ENCODE results near the gene ATF6B. TPM values are rescaled to one million over a fixed set of nuclear protein-coding genes. Genes with fewer than 3 reads are reported as not detected.

The ATF6B gene
- total RNA-seq = 121 and 125 TPM in 2 replicates

DNA sequence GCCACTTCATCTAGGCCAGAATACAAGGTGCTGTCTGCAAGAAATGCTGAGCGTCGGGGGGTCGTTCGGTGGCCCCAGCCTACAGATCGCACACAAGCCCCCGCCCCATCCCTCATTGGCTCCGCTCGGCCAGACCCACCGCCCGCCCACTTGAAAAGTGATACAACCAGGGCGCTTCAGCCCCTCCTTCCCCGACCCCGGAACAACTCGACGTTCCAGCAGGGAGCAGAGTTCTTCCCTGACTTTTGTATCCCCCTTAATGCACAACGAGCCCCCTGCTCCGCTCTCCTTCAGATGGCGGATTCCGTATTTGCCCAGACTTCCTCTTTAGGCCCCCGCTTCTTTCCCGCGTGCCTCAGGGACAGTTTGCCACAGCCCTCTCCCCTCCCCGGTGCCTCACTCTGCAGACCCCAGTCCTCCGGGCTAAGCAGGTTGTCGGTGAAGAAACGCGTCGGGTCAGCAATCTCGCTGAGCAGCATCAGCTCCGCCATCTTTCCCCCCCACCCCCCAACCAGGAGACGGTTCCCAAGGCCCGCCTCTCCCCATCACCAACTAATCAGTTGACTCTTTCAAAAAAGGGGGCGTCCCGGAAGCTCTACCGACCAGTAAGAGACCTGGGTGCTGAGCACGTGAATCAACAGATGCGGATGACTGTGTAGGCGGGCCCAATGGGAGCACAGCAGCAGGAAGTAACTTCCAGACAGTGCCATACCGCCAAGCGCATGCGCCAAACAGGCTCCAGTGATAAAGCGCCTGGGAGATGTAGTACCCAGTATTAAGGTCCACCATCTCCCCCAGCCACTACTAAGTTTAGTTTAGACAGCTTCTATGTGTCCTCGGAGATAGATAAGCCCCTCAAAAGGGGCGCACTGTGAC, at the start of gene ATF6B:
Gene ATF6B, minus strand, starts transcription at position 530 of the 876 bp plus-strand sequence. Its CDS starts 39 bp downstream, at position 491.
- intact Hi-C loops (cut with micrococcal nuclease) = loop anchor here (1.0 to 10.0 kb wide), 4 partner anchors 62 to 391 kb away; partner anchors contain the start of genes CLIC1, DXO, NEU1 and PBX2

DNA sequence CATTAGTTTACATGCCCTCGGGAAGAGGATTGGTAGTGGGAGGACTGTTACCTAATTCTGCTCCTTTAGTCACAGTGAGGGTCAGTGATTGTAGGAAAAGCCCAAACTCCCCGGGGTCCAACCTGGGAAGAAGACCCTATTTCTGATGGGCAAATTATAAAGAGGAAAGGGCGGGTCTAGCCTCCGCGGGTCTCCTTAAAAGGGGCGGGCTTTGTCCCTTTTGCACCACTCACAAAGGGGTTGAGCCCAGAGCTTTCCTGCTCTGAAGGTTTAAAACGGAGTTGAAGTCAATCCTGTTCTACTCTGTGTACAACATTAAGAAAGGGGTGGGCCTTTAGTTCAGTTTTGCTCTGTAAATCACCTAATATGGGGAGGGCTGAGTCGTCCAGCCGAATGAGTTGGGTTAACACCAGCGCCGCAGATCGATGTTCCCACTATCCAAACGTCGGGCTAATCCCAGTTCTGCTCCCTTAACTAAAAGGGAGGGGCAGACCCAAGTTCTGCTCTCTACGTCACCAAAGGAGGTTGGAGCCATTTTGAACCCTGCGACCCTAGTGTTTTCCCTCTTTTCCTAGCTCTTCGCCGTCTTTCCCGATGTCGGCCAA, 49.2 kb upstream of the ATF6B start:
- intact Hi-C loops (cut with micrococcal nuclease) = loop anchor here (2.0 to 10.0 kb wide), 5 partner anchors 22 to 795 kb away; partner anchors contain the start of genes C6orf47, CLIC1, CSNK2B and GPANK1

DNA sequence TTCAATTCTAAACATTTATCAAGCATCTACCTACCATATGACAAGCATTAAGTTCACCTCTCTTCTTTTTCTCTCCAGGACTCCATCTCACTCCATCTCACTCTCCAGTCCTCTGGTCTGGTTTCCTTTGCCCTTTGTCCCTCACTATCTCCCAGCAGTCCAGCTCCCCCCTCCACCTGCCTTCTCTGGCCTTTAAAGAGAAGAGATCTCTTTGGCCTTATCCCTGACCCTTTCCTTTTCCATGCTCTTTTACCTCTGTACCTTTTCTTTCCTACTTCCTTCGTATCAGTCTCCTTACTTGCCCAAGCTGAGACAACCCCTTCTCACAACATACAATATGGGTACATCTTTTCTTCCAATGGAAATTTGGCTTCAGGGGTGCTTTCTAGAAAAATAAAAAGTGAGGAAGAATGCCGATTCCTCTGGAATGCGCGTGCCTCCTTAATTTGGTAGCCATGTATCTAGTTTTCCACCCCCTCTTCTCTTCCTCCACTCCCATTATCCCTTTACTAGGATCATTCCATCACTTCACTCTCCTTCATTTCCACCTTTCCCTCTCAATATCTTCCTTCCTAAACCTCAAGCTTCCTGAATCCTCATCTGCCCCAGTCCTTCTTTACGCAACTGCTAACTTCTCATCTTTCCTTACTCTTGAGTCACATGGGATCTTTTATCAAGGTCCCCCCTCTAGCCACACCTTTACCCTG, 48.6 kb upstream of the ATF6B start:
- intact Hi-C loops (cut with micrococcal nuclease) = loop anchor here (1.0 to 10.0 kb wide), 6 partner anchors 22 to 796 kb away; partner anchors contain the start of genes C6orf47, CLIC1, CSNK2B and FKBPL

DNA sequence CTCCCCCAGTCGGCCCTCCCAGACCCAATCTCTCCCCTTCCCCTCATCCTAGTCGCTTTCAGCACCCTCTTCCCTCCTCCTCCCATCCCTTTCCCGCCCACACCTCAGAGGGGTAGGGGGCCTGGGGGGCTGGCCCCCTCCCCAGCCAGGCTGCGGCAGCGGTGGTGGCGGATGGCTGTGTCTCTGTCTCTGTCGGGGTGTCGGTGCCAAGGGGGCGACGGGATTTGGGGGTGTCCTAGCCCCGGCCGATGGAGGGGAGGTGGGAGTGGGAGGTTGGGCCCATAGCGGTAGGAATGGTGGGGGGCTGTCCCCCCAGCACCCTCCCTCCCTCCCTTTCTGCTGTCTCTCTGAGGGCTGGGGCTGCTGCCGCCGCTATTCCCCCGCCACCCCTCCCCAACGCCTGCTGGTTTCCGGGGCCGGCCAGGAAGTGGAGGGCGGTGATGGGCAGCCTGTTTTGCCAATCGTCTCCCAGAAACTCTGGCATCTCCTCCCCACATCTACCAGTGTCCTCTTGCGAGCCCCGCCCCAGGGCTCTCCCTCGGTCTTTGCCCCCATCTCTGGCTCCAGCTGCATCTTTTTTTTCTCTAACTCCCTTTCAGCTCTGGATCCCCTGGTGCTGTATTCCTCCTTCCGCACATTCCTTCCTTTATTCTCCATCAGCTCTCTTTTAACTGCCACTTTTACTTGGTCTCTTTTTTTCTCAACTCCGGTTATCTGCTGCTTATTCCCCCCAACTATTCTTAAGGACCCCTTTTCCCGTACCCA, 47.8 kb upstream of the ATF6B start, which contains the start of gene AGPAT1:
Gene AGPAT1, minus strand, starts transcription at position 374 of the 765 bp plus-strand sequence. CDS start 4,588 bp downstream, outside the sequence.
- intact Hi-C loops (cut with micrococcal nuclease) = loop anchor here (1.0 to 10.0 kb wide), 6 partner anchors 21 to 796 kb away; partner anchors contain the start of genes C6orf47, CLIC1, CSNK2B and FKBPL

DNA sequence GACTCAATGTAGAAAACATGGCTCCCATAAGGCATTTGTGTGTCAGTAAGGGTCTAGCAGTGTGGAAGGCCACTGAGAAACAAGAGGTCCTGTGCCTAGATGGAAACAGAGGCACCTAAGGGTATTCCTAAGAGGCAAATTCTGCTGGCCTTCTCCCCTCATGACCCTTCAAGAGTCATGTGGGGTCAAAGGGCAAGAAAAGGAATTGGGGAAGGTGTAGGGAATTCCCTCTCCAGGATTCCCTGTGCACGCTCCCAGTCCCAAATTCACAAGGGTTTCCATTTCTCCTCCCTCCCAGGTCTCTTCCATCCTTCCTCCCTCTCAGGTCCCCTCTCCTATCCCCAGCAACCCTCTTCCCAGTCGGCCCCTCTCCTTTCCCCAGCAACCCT, 47.3 kb upstream of the ATF6B start:
- intact Hi-C loops (cut with micrococcal nuclease) = loop anchor here (5.0 to 10.0 kb wide), 4 partner anchors 441 to 797 kb away; partner anchors contain the start of genes C6orf47, CLIC1, CSNK2B and GPANK1

DNA sequence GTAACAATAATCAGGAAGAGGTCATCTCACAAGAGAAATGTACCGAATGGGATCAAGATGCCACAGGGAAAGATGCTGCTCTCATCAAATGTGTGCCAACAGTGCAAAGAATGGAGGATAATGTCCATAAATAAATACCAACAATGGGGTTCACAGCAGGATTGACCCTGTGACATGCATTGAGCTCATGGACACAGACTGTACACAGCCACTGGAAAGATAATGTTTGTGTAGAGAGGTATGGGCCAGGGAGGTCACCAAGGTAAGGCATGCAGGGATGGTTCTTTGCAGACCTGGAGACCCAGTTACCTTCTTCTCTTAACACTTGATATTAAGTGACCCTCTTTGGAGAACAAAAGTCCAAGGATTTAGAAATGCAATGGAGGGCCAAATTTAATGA, 46.4 kb upstream of the ATF6B start:
- intact Hi-C loops (cut with micrococcal nuclease) = loop anchor here (10.0 kb wide), 2 partner anchors 440 to 510 kb away; partner anchors contain the start of genes C6orf47, CLIC1, CSNK2B and GPANK1

DNA sequence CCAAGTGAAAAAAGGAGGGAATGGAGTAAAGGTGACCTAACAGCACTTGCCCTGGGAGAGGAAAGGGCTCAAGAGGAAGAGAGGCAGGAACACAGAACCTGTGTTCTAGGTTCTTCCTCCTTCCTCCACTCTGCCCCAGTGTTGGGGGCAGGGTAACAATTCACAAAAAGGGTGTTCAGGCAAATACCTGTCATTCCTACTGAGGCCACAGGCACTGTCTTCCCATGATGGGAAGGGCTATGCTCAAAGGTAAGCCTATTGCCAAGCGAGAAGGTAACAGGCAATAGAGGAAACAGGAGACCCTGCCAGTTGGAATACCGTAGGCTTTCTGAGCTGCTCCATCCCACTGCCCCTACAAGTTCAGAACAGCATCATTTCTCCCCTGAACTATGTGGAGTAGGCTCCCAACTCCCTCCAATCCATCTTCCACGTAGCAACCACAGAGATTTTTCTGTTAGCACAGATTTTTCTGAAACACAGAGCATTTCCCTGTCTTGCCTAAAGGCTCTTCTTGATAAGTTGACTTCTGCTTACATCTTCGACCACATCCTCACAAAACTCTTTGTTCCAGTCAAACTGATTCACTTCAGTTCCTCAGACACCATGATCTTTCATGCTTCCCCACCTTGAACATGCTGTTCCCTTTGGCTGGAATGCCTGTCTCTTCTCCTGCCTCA, 45.1 kb upstream of the ATF6B start:
- intact Hi-C loops (cut with micrococcal nuclease) = loop anchor here (10.0 kb wide), 2 partner anchors 438 to 508 kb away; partner anchors contain the start of genes C6orf47, CLIC1, CSNK2B and GPANK1

DNA sequence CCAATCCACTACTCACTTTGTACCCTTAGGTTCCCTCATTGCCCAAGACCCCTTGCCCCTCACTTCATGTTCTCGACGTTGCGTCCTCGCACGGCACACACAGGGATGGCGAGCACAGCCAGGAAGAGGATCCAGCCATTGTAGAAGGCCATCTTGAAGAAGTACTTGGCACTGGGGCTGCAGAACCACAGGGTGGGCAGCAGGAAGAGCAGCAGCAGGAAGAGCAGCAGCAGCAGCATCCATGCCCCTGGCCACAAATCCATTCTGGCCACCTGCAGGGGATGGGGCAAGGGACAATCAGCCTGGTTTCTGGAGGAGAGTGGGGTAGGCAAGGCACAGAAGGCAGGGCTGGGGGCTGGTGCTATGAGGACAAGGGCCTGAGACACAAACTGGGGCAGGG, 43.2 kb upstream of the ATF6B start:
- intact Hi-C loops (cut with micrococcal nuclease) = loop anchor here (10.0 kb wide), 2 partner anchors 436 to 506 kb away; partner anchors contain the start of genes C6orf47, CLIC1, CSNK2B and GPANK1

DNA sequence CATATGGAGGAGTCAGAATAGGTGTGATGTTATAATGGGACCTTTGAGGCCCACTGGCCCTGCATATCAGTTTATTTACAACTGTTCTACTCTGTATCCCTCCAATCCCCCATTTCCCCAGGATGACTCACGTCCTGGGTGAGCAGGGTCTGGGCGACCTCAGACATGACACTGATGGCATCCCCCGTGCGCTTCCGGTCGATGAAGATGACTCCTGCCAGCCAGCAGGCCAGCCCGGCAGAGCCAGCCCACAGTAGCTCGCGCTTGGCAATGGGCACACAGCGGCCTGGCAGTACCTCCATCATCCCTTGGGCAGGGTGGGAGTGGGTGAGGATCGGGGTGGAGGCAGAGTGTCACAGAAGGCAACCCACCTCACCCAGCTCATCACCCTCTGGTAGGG, 42.2 kb upstream of the ATF6B start:
- intact Hi-C loops (cut with micrococcal nuclease) = loop anchor here (10.0 kb wide), 2 partner anchors 435 to 505 kb away; partner anchors contain the start of genes C6orf47, CLIC1, CSNK2B and GPANK1

DNA sequence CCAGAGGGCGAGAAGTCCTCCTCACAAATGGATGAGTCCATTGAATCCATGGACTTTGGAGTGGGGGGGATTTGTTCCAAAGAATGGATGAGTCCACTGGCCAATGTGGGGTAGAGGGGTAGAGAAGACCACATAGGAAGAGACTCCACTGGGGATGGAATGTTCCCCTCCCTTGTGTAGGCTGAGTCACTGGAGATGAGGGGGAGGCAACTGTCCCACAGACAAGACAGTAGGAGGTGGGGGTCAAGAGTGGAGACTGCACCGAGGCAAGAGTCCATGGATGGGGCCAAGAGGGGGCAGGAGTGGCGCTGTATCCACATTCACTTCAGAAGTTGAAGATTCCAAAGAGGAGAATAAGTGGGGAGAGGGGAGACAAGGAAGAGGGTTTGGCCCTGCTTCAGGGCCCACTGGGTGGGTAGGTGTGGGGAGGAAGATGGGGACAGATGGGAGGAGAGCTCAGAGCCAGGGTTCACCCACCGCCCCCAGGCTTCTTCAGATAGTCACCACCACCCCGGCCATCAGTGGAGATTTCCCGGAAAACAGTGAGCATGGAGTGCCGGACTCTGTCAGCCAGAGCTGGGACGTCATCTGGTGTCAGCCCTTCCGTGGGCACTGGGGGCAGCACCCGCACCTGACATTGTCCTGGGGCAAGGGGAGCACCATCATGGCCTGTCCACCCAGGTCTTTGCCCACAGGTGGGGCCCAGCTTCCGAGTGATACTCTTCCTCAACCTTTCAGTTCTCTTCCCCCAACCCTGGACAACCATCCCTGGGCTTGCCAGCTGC, 41.0 kb upstream of the ATF6B start:
- intact Hi-C loops (cut with micrococcal nuclease) = no loop called here

DNA sequence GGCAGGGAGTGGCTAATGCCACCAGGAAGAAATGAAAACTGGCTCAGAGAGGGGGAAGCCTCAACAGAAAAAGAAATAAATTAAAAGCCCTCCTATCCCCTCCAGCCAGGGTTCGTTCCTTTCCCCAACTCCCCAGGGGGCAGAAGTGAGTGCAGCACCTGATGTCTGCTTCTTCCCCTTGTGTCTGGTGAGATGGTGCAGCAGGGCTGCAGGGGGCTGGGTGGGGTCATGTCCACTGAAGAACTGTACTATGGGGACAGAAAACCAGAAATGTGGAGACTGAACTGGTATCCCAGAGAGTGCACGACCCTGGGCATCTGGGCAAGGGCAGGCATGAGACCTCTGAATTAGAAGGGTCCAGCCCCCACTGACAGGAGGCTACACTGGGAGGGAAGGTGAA, 40.3 kb upstream of the ATF6B start:
- intact Hi-C loops (cut with micrococcal nuclease) = no loop called here

DNA sequence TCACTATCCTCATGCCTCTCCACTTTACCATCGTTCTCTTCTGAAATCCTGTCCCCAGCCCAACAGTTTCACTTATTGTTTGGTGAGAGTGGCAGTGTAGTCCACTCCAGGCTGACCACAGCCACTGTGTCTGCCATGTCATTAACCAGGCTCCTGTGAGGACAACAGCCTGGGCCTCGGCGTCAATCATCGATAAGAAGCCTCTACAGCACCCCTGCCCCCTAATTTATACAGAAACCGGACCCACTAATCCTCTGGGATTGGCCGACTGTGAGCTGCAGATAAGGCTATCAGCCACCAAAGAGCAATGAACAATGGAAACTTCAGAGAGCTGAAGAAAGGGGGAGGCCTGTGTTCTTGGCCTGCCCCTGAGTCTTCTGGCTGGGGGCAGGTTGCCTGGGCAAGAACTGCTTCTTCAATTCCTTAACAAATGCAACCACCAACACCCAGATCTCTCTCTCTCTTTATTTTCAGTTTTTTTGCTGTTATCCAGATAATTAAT, 39.8 kb upstream of the ATF6B start:
- intact Hi-C loops (cut with micrococcal nuclease) = no loop called here

DNA sequence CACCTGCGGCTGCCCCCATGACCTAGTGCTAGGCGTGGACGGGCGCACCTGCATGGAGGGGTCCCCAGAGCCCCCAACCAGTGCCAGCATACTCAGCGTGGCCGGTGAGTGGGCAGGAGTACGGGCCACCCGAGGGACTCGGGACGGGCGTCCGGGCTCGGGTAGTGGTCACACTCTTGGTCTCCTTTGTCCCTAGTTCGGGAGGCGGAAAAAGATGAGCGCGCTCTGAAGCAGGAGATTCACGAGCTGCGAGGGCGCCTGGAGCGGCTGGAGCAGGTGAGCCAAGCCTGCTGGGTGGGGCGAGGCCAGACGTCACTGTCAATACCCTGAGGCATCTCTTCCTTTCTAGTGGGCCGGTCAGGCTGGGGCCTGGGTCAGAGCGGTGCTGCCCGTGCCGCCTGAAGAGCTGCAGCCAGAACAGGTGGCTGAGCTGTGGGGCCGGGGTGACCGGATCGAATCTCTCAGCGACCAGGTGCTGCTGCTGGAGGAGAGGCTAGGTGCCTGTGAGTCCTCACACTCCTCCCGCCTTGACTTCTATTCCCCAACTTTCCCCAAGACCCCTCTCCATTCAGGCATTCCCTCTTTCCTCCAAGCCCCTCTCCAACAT, 39.2 kb upstream of the ATF6B start:
- intact Hi-C loops (cut with micrococcal nuclease) = no loop called here

DNA sequence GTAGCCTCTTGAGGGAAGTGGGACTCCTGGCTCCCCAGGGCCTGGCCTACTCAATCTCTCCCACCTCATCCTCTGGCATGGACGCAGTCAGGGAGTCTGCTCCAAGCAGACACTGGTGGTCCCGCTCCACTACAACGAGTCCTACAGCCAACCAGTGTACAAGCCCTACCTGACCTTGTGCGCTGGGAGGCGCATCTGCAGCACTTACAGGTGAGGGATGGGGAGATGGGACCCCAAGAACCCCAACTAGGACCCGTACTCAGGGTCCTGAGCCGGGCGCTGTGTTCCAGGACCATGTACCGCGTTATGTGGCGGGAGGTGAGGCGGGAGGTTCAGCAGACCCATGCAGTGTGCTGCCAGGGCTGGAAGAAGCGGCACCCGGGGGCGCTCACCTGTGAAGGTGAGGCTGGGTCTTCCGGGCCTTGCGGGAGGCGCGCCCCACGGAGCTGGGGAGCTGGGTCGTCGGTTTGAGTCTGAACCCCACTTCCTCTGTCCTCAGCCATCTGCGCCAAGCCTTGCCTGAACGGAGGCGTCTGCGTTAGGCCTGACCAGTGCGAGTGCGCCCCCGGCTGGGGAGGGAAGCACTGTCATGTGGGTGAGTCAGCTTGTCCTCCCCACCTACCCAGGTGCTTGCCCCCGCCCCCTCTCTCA, 38.5 kb upstream of the ATF6B start:
- intact Hi-C loops (cut with micrococcal nuclease) = no loop called here

DNA sequence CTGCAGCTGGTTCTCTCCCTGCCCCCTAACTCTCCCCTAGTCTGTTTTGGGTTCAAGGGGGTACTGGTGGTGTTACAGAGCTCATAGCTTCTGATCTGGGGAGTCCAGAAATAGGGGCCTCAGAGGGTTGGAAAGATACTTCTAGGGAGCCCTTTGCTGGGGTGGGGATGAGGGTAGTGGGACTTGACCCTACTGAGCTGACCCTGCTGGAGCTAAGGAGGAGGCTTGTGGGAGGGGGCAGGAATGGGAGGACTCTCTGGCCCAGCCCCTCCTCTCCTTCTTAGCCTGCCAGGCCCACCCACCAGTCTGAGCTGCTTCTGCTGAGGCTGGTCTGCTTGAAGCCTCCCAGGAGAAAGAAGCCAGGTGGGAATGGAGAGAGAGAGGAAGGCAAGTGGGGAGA, 36.2 kb upstream of the ATF6B start, which contains the start of gene EGFL8:
Gene EGFL8, plus strand, starts transcription at position 301 of the 400 bp plus-strand sequence. CDS start 1,571 bp downstream, outside the sequence.
- intact Hi-C loops (cut with micrococcal nuclease) = no loop called here

DNA sequence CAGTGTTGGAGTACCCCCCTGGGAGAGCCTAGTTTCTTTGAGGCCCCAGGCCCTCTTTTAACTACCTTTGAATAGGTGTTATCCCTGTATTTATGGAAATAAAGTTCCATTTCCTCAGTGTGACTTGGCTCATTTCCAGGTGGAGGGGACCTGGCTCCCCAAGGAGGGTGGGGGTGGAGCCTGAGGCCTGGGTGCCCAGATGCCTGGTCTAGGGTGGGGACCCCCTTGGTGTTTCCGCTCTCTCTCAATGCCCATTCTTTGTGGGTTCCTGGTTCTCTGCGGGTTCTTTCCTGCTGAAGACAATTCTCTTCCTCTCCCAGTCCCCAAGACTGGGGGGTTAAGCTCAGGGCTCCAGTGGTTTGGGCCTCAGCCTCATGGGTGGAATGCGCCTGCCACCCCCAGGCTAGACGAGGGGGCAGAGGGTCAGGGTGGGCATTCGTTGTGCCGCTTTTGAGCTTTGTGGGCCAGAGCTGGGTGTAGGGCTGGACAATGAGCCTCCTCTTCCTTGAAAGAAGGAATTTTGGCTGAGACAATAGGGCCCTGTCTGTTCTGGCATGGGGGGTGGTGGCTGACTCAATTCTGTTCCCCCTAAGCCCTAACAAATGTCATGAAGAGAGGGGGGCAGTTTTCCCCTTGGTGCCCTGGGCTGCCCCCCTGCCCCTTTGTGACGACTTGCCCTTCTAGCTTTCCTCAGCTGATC, 35.7 kb upstream of the ATF6B start:
- intact Hi-C loops (cut with micrococcal nuclease) = no loop called here

DNA sequence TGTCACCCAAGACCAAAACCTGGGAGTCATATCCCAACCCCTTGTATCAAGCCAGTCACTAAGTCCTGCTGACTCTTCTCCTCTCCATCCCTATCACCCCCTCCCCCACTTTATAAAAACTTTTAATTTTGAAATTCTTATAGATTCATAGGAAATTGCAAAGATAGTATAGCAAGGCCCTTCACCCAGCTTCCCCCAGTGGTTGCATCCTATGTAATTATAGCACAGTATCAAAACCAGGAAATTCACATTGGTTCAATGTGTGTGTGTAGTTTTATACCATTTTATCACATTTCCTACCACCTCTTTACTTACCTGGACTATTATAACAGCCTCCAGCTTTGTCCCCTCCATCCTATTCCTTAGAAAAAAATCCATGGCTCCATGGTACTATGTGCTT, 30.0 kb upstream of the ATF6B start:
- intact Hi-C loops (cut with micrococcal nuclease) = no loop called here
